HG02970 (cell line): ENCODE data around the gene CETP.
"Not testable (repeated sequence)": the region's sequence is repeated elsewhere in the genome, so short reads cannot be mapped to it uniquely, and the experiment has no call there.

Source experiments
- ATAC-seq: cut with Tn5 transposase; IDR thresholded peaks from one replicate; pipeline ENCODE4 v1.9.1; 2021; ENCODE audit warnings: mild to moderate bottlenecking, moderate library complexity, moderate number of reproducible peaks; ENCODE audit not compliant: unreplicated experiment, low FRiP score

CETP gene

GRCh38 chr16:56977823-56978430 is 16.2 kb downstream of the CETP start:
- ATAC-seq: no peak

- ATAC-seq: no peak
Observed at GRCh38 chr16:56980201-56980535, 18.4 kb downstream of the CETP start.

- ATAC-seq: no peak
Observed at GRCh38 chr16:56980792-56981724, 19.3 kb downstream of the CETP start.

GRCh38 chr16:56981729-56982271 is 20.1 kb downstream of the CETP start:
- no peak for ATAC-seq

GRCh38 chr16:56982695-56983094 is 20.9 kb downstream of the CETP start:
- no peak for ATAC-seq

GRCh38 chr16:56983211-56983751 is 21.5 kb downstream of the CETP start:
- no peak for ATAC-seq

GRCh38 chr16:56984639-56985038 is 22.9 kb downstream of the CETP start:
- no peak for ATAC-seq

GRCh38 chr16:56985288-56985961 is 23.7 kb downstream of the CETP start:
- ATAC-seq: no peak

GRCh38 chr16:56985962-56986360 is 24.2 kb downstream of the CETP start:
- ATAC-seq: no peak

GRCh38 chr16:56986361-56986760 is 24.6 kb downstream of the CETP start:
- no peak for ATAC-seq

GRCh38 chr16:56986908-56987307 is 25.2 kb downstream of the CETP start:
- ATAC-seq: not testable (repeated sequence)

- no peak for ATAC-seq
Observed at GRCh38 chr16:56987692-56988091, 25.9 kb downstream of the CETP start.

GRCh38 chr16:56988161-56988947 is 26.6 kb downstream of the CETP start:
- no peak for ATAC-seq

GRCh38 chr16:56988948-56989945 is 27.5 kb downstream of the CETP start, which contains the start of gene NLRC5:
Gene NLRC5, plus strand, starts transcription at chr16:56989557. Its CDS starts 31,156 bp downstream, at chr16:57020713.
- ATAC-seq: peak; percentile 54

- ATAC-seq: no peak
Observed at GRCh38 chr16:56989988-56990387, 28.2 kb downstream of the CETP start.

- ATAC-seq: no peak
Observed at GRCh38 chr16:56990407-56991286, 28.9 kb downstream of the CETP start.

- not testable (repeated sequence) for ATAC-seq
Observed at GRCh38 chr16:56992431-56992830, 30.7 kb downstream of the CETP start.

GRCh38 chr16:56993204-56993603 is 31.5 kb downstream of the CETP start:
- ATAC-seq: no peak
